Testis (tissue), 2 donors: Measurements from ENCODE around the gene NEURL1.

Experiments used
- CTCF ChIP-seq, 3 experiments: fragments of 450-650 bp in 2 of 3; fragments of 200-600 bp in 1 of 3; sonication (generic) in 1 of 3; IDR thresholded peaks; one replicate each; pipeline ENCODE4 v1.5.1; 2016 to 2019; ENCODE audit warnings: antibody characterized with exemption in 3 of 3, mild to moderate bottlenecking in 2 of 3, moderate library complexity in 1 of 3
- POLR2A ChIP-seq: fragments of 450-650 bp; IDR thresholded peaks from one replicate; pipeline ENCODE4 v1.6.1; 2017; ENCODE audit warnings: antibody characterized with exemption, mild to moderate bottlenecking, moderate library complexity

DNA sequence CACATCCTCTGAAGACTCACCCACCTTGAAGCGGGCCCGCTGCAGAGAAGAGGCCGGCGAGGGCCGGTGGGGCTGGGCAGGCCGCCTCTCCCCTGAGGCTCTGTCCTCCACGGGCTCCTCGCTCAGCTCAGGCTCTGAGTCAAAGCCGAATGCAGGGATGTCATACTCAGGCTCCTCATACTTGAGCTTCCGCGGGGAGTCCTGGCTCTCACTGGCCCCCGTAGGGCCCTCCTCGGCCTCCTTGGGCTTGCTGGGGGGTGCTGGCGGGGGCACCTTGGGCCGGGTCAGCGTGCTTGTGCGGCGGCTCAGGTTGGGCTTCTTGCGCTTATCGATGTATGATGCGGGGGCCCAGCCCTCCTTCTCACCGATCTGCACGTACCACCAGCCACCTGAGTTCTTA, 109.9 kb downstream of the NEURL1 start:
- TF ChIP-seq CTCF (IDR thresholded peaks at IDR 0.05) (no peak), POLR2A (no peak)
